Measurements from ENCODE around the gene TMEM125.

The TMEM125 gene

DNA sequence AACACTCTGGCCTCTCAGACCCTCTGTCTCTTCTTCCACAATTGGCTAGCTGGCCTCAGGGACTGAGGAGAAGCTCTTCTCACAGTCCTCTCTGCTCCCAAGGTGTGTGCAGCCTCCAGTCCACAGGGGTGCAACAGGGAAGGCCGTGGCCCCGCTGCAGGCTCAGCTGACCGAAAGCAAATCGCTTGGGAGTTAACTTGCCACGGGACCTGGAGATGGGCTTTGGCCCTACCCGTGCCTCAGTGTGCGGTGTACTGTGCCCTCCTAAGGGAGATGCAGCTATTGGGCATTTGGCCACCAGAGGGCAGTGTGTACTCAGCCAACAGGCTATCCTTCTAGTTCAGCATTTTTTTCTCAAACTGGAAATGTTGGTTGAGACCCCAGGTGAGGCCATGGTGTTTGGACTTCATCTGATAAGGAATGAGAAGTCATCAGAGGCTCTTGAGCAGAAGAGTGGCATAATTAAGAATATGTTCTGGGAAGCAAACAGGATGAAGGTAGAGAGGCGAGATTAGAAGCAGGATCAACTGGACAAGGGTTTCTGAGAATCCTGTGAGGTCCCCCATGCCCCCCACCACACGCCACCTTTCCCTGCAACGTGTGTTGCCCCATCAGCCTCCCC is 42.5 kb upstream of the TMEM125 start:
- TF ChIP-seq CTCF (IDR thresholded peaks at IDR 0.05; ENCODE audit: unreplicated experiment in 3 of 3): peak; percentile 94 to 96 (median 94)
- Mint-ChIP-seq H3K36me3 (ENCODE audit: low read depth) (no peaks in the 10 kb centered on the region), H3K9me3 (no peaks in the 10 kb centered on the region)

GRCh38 chr1:43229826-43230780 is 39.7 kb upstream of the TMEM125 start:
- H3K36me3 Mint-ChIP-seq (ENCODE audit: low read depth): no peaks in the 10 kb centered on the region
- peaks cover 10% of the 10 kb centered on the region for H3K27me3 Mint-ChIP-seq (ENCODE audit: low read depth)
- peaks cover 11% of the 10 kb centered on the region for H3K4me1 Mint-ChIP-seq
- no peak for TF ChIP-seq CTCF (IDR thresholded peaks at IDR 0.05; ENCODE audit: unreplicated experiment in 3 of 3)
- H3K4me3 Mint-ChIP-seq: no peak overlapping the region
- H3K27ac Mint-ChIP-seq: no peak overlapping the region
- no peaks in the 10 kb centered on the region for H3K9me3 Mint-ChIP-seq

More for the DNA sequence above, 42.5 kb upstream of the TMEM125 start:
- Mint-ChIP-seq H3K4me3 (no peak overlapping the region), H3K4me1 (peaks cover 4% of the 10 kb centered on the region), H3K27ac (peak overlapping the region in 1 of 3 experiments; percentile 34), H3K27me3 (ENCODE audit: low read depth) (peaks cover 21% of the 10 kb centered on the region)

DNA sequence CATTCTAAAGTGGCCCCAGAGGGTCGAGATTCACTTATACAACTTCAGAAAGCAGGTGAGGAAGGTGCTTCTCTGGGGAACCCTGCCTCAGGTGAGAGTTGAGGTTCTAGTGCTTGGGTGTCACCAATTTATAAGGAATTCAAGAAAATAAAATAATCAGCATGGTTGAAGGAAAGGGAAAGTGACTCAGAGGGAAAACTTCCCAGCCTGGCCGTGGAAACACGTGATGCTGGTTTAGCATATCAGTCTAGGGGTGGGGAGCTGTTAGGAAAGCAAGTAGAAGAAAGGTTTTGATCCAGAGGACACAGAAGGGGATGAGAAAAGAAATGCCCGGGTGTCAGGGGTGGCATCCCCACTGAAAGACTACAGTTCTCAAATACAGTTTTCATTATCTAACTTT is 37.7 kb upstream of the TMEM125 start:
- Mint-ChIP-seq H3K27ac (peak overlapping the region in 1 of 3 experiments; percentile 13), H3K9me3 (no peaks in the 10 kb centered on the region), H3K36me3 (ENCODE audit: low read depth) (no peaks in the 10 kb centered on the region), H3K4me3 (no peak overlapping the region), H3K27me3 (ENCODE audit: low read depth) (peaks cover 12% of the 10 kb centered on the region), H3K4me1 (peaks cover 11% of the 10 kb centered on the region)
- no peak for TF ChIP-seq CTCF (IDR thresholded peaks at IDR 0.05; ENCODE audit: unreplicated experiment in 3 of 3)

DNA sequence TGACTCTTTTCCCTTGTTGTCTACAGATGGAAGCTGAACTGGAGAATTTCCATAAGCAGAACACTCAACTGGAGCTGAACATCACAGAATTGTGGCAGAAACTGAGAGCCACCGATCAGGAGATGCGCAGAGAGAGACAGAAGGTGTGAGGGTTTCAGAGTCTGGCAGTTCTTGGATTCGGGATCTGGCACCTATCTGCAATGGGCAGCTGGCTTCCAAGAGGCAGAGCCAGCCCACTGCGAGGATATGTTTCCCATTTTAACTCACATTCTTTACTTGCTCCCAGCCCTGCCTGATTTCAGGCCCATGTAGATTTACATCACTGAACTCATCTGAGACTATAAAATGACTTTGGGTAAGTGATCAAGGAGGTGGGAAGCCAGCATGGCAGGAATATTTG is 37.3 kb upstream of the TMEM125 start:
- no peaks in the 10 kb centered on the region for H3K9me3 Mint-ChIP-seq
- no peak for TF ChIP-seq CTCF (IDR thresholded peaks at IDR 0.05; ENCODE audit: unreplicated experiment in 3 of 3)
- no peak overlapping the region for H3K4me3 Mint-ChIP-seq
- H3K27me3 Mint-ChIP-seq (ENCODE audit: low read depth): peaks cover 11% of the 10 kb centered on the region
- H3K4me1 Mint-ChIP-seq: peaks cover 11% of the 10 kb centered on the region
- peak overlapping the region in 1 of 3 experiments; percentile 13 for H3K27ac Mint-ChIP-seq
- H3K36me3 Mint-ChIP-seq (ENCODE audit: low read depth): no peaks in the 10 kb centered on the region

GRCh38 chr1:43233631-43234030 is 36.2 kb upstream of the TMEM125 start:
- Mint-ChIP-seq H3K27me3 (ENCODE audit: low read depth) (peaks cover 12% of the 10 kb centered on the region), H3K27ac (no peak overlapping the region), H3K4me1 (peaks cover 11% of the 10 kb centered on the region), H3K36me3 (ENCODE audit: low read depth) (no peaks in the 10 kb centered on the region), H3K9me3 (no peaks in the 10 kb centered on the region), H3K4me3 (no peak overlapping the region)
- TF ChIP-seq CTCF (IDR thresholded peaks at IDR 0.05; ENCODE audit: unreplicated experiment in 3 of 3): no peak

Data from nephron (organoid).